OCI-LY3 (cell line): ENCODE measurements around the gene ZBTB24.

Experiments
- CTCF ChIP-seq: fragments of 200-600, 300-600 bp; sonication (generic); IDR thresholded peaks from 2 replicates; pipeline ENCODE4 v1.5.1; 2014; ENCODE audit warnings: antibody characterized with exemption, low read length, low read depth
- EZH2phosphoT487 ChIP-seq: fragments of 200-600 bp; shearing (Covaris generic); IDR thresholded peaks from 2 replicates; pipeline ENCODE4 v1.6.1; 2018; ENCODE audit warnings: antibody characterized with exemption, mixed run types, low read depth

GRCh38 chr6:109421184-109421583, 61.8 kb downstream of the ZBTB24 start:
- no peak for TF ChIP-seq CTCF
- no peak for TF ChIP-seq EZH2phosphoT487
